GM12878 (cell line): Measurements from ENCODE around the gene LCORL. TPM values are rescaled to one million over a fixed set of nuclear protein-coding genes. Genes with fewer than 3 reads are reported as not detected.

Experiments used
- ATAC-seq: fragments of 200-7000 bp; cut with Tn5 transposase; 3 replicates; pipeline ENCODE4 v1.9.1; 2020; ENCODE audit warnings: mild to moderate bottlenecking, moderate library complexity
- BruUV-seq: library from RNA; stranded (reverse); fragments of 400-500 nt; replicated peaks from 2 replicates; lab custom pipeline; 2021; lab: Mats Ljungman, UMichigan
- CTCF ChIA-PET: fragments of 300-600 bp; sonication (Branson Sonifier 250); formaldehyde crosslinking; extraction: SDS; loops from one replicate; lab custom pipeline; 2021; ENCODE audit warnings: inconsistent platforms; lab: Yijun Ruan, JAX
- POLR2A ChIA-PET: fragments of 350-600 bp; formaldehyde crosslinking; extraction: SDS; loops from one replicate; lab custom pipeline; 2021; ENCODE audit warnings: inconsistent platforms; lab: Charles Lee
- RAD21 ChIA-PET: fragments of 300-600 bp; sonication (Branson Sonifier 250); formaldehyde crosslinking; loops from one replicate; lab custom pipeline; 2023; ENCODE audit warnings: antibody characterized with exemption; ENCODE audit not compliant: unreplicated experiment; lab: Charles Lee
- SMC1A ChIA-PET: fragments of 300-600 bp; sonication (Branson Sonifier 250); formaldehyde crosslinking; loops from one replicate; lab custom pipeline; 2023; ENCODE audit not compliant: unreplicated experiment, uncharacterized antibody; lab: Charles Lee
- DNase-seq: peaks from one replicate; pipeline ENCODE4 v3.0.0-alpha.2; 2011; ENCODE audit warnings: low read depth, low spot score
- FAIRE-seq: peaks from 3 replicates; lab custom pipeline; 2011; peaks lifted over from hg19 to GRCh38; lab: Jason Lieb, UNC
- H2AFZ ChIP-seq: 2 replicates; pipeline ENCODE4 v1.6.0; 2011; ENCODE audit warnings: low read depth, low read length, control low read depth; ENCODE audit not compliant: control insufficient read depth
- H3K27ac ChIP-seq: 2 replicates; pipeline ENCODE4 v1.5.1; 2011; ENCODE audit warnings: control low read depth; ENCODE audit not compliant: control insufficient read depth, insufficient read depth
- H3K27me3 ChIP-seq, 2 experiments: replicated peaks in 1 of 2; 2 replicates each; pipeline versions ENCODE4 v1.6.0 to v1.6.1; 2011; ENCODE audit warnings: low read length in 1 of 2; ENCODE audit not compliant: control insufficient read depth in 2 of 2, insufficient read depth in 2 of 2
- H3K36me3 ChIP-seq, 2 experiments: 2 replicates each; pipeline ENCODE4 v1.5.1; 2011; ENCODE audit warnings: low read length in 1 of 2; ENCODE audit not compliant: control insufficient read depth in 2 of 2, insufficient read depth in 2 of 2
- H3K4me1 ChIP-seq: 2 replicates; pipeline ENCODE4 v1.6.1; 2011; ENCODE audit warnings: mild to moderate bottlenecking, low read length, moderate library complexity, mixed read lengths; ENCODE audit not compliant: control insufficient read depth, insufficient read depth
- H3K4me2 ChIP-seq: 2 replicates; pipeline ENCODE4 v1.6.0; 2011; ENCODE audit warnings: control low read depth; ENCODE audit not compliant: control insufficient read depth, insufficient read depth
- H3K4me3 ChIP-seq: fragments of 200-600 bp; sonication (generic); 2 replicates; pipeline ENCODE4 v1.5.1; 2016
- H3K79me2 ChIP-seq: 2 replicates; pipeline ENCODE4 v1.6.0; 2011; ENCODE audit warnings: low read length; ENCODE audit not compliant: control insufficient read depth, insufficient read depth
- H3K9ac ChIP-seq: 2 replicates; pipeline ENCODE4 v1.8.0; 2011; ENCODE audit warnings: low read length, control low read depth, mixed read lengths; ENCODE audit not compliant: control insufficient read depth, insufficient read depth
- H3K9me3 ChIP-seq: replicated peaks from 3 replicates; pipeline ENCODE4 v1.5.1; 2011; ENCODE audit warnings: mild to moderate bottlenecking, low read length; ENCODE audit not compliant: control insufficient read depth, insufficient read depth
- H4K20me1 ChIP-seq: 2 replicates; pipeline ENCODE4 v1.6.0; 2011; ENCODE audit not compliant: control insufficient read depth, insufficient read depth
- CBX3 ChIP-seq: fragments of 200-600 bp; sonication (generic); IDR thresholded peaks from 2 replicates; pipeline ENCODE4 v1.6.1; 2016; ENCODE audit warnings: low read depth, borderline replicate concordance
- CHD2 ChIP-seq: IDR thresholded peaks from 2 replicates; pipeline ENCODE4 v1.6.1; 2011; ENCODE audit warnings: low read depth, low read length, improper control_type of control experiment, borderline replicate concordance
- KDM1A ChIP-seq: fragments of 200-600 bp; sonication (generic); IDR thresholded peaks from 2 replicates; pipeline ENCODE4 v1.6.1; 2016; ENCODE audit warnings: borderline replicate concordance
- NFYB ChIP-seq: IDR thresholded peaks from 2 replicates; pipeline ENCODE4 v1.6.1; 2011; ENCODE audit warnings: low read depth, mild to moderate bottlenecking, low read length, improper control_type of control experiment, moderate library complexity; ENCODE audit not compliant: insufficient read depth
- NR2F1 ChIP-seq: fragments of 450-650 bp; conservative IDR thresholded peaks from 2 replicates; pipeline ENCODE4 v1.6.1; 2017; ENCODE audit warnings: mild to moderate bottlenecking
- PAX8 ChIP-seq: fragments of 450-650 bp; IDR thresholded peaks from 2 replicates; pipeline ENCODE4 v1.6.1; 2017; ENCODE audit warnings: mild to moderate bottlenecking, moderate library complexity
- RAD21 ChIP-seq: IDR thresholded peaks from 2 replicates; pipeline ENCODE4 v1.6.1; 2011; ENCODE audit warnings: mild to moderate bottlenecking, low read depth, low read length, moderate library complexity; ENCODE audit not compliant: insufficient read depth
- WGBS: methylation state at CpG from one replicate; pipeline ENCODE4 v1.1.6; 2016; ENCODE audit warnings: low lambda C conversion rate; ENCODE audit not compliant: insufficient replicate concordance, insufficient coverage; ENCODE audit errors: missing lambda C conversion rate; 5-methylcytosine and 5-hydroxymethylcytosine counted together
- in situ Hi-C: fragments of 300-500 bp; cut with MboI; formaldehyde crosslinking; loops from 9 replicates; pipeline ENCODE4 v1.14.3; 2018; ENCODE audit warnings: mixed read lengths
- intact Hi-C: fragments of 100-400 bp; cut with micrococcal nuclease; formaldehyde crosslinking; loops from one replicate; pipeline ENCODE4 v1.14.2; 2022; ENCODE audit not compliant: unreplicated experiment
- polyA plus RNA-seq, 11 experiments: library from polyadenylated mRNA; depleted of rRNA in 4 of 11; unstranded in 6 of 11; stranded (reverse) in 5 of 11; fragments of >200 nt; fragmentation: Nextera tagmentation in 4 of 11; fragmentation: Illumina TruSeq in 1 of 11; extraction: Ambion mirVana in 4 of 11; extraction: Trizol in 1 of 11; gene quantifications; 1 replicate in 1 of 11; 2 replicates in 10 of 11; pipeline versions ENCODE4 v1.2.1 to v1.2.3, GENCODE V29; 2011 to 2016; ENCODE audit warnings: inconsistent platforms in 2 of 11, missing spikeins in 2 of 11, low read depth in 1 of 11
- total RNA-seq, 4 experiments: library from RNA; depleted of rRNA in 3 of 4; stranded (reverse); fragments of >200 nt in 3 of 4; fragmentation: Illumina TruSeq in 1 of 4; extraction: Trizol in 1 of 4; gene quantifications; 2 replicates each; pipeline versions ENCODE4 v1.2.1 to v1.2.3, GENCODE V29; 2013 to 2021
- TF ChIP-seq, protein P1 (sequence below): fragments of 450-650 bp; IDR thresholded peaks from 2 replicates; pipeline ENCODE4 v1.6.1; 2018; ENCODE audit warnings: borderline replicate concordance, mild to moderate bottlenecking; ENCODE audit not compliant: partially characterized antibody
- TF ChIP-seq, protein P2 (sequence below): fragments of 450-650 bp; IDR thresholded peaks from 2 replicates; pipeline ENCODE4 v1.6.1; 2017; ENCODE audit warnings: antibody characterized with exemption, mild to moderate bottlenecking, moderate library complexity

LCORL gene
- total and polyA plus RNA-seq, 10 of the 15 experiments (the other 5 are each of a cell fraction or from before 2014, with no cell fraction given) = 2.2 to 9.8 (median 5.9) TPM

DNA sequence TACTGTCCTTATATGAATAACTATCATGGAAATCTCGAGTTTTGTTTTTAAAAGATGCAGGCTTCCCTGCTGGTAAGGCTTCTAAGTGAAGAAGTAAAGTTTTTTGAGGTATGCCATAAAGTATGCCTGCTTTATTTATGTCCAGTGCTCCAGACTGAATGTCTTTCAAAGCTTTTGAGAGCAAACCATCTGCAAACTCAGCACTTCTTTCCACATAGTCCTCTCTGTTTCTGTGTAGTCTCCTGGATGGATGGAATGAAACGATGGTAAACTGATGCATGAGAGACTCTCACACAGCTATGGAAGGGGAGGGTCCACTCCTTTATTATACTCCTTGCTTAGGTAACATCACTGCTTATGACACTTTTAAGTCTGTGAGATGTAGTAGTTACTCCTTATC is 137.0 kb downstream of the LCORL start (continued):
- TF ChIP-seq, protein P1, sequence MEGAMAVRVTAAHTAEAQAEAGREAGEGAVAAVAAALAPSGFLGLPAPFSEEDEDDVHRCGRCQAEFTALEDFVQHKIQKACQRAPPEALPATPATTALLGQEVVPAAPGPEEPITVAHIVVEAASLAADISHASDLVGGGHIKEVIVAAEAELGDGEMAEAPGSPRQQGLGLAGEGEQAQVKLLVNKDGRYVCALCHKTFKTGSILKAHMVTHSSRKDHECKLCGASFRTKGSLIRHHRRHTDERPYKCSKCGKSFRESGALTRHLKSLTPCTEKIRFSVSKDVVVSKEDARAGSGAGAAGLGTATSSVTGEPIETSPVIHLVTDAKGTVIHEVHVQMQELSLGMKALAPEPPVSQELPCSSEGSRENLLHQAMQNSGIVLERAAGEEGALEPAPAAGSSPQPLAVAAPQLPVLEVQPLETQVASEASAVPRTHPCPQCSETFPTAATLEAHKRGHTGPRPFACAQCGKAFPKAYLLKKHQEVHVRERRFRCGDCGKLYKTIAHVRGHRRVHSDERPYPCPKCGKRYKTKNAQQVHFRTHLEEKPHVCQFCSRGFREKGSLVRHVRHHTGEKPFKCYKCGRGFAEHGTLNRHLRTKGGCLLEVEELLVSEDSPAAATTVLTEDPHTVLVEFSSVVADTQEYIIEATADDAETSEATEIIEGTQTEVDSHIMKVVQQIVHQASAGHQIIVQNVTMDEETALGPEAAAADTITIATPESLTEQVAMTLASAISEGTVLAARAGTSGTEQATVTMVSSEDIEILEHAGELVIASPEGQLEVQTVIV = no peak

DNA sequence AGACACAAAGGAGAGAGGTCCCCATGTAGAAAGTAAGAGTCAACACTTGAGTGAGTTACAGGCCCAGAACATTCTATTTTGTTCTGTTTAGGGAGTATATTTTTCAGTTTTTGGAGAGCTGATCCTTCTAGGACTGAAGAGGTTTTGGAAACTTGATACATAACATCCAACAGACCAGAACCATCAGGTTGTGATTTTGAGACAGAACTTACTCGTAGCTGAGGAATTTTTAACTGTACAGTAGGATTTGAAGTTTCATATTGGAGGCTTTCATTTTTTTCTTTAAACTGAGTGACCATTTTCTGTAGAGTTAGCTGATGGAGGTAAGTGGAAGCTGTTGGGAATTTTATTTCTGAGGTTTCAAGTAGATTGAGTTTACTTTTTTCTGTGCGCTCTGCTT is 137.5 kb downstream of the LCORL start:
- BruUV-seq = no TSS peak
- no peaks in the 10 kb centered on the region for H3K4me1 ChIP-seq
- no peak for TF ChIP-seq CBX3
- TF ChIP-seq, protein P2, sequence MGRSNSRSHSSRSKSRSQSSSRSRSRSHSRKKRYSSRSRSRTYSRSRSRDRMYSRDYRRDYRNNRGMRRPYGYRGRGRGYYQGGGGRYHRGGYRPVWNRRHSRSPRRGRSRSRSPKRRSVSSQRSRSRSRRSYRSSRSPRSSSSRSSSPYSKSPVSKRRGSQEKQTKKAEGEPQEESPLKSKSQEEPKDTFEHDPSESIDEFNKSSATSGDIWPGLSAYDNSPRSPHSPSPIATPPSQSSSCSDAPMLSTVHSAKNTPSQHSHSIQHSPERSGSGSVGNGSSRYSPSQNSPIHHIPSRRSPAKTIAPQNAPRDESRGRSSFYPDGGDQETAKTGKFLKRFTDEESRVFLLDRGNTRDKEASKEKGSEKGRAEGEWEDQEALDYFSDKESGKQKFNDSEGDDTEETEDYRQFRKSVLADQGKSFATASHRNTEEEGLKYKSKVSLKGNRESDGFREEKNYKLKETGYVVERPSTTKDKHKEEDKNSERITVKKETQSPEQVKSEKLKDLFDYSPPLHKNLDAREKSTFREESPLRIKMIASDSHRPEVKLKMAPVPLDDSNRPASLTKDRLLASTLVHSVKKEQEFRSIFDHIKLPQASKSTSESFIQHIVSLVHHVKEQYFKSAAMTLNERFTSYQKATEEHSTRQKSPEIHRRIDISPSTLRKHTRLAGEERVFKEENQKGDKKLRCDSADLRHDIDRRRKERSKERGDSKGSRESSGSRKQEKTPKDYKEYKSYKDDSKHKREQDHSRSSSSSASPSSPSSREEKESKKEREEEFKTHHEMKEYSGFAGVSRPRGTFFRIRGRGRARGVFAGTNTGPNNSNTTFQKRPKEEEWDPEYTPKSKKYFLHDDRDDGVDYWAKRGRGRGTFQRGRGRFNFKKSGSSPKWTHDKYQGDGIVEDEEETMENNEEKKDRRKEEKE = no peak
- no peak for TF ChIP-seq RAD21
- no peak for TF ChIP-seq PAX8
- TF ChIP-seq KDM1A = no peak
- TF ChIP-seq NR2F1 = no peak
- TF ChIP-seq CHD2 = no peak
- no peak for TF ChIP-seq NFYB
- TF ChIP-seq, all 136 proteins: peak for 0
- no peak overlapping the region for H3K4me2 ChIP-seq
- in situ Hi-C loops (no loop called here), intact Hi-C loops (no loop called here)
- FAIRE-seq = no peak
- no peaks in the 10 kb centered on the region for H4K20me1 ChIP-seq
- ATAC-seq = no peak
- H3K27ac ChIP-seq = no peak overlapping the region
- ChIA-PET POLR2A (no interaction called here), CTCF (interaction anchor here (1.5 kb wide), 1 partner anchor 484 kb away, joined by 3 read pairs; no protein-coding TSS in a partner anchor), RAD21 (no interaction called here), SMC1A (interaction anchor here (1.2 kb wide), 1 partner anchor 11 kb away, joined by 3 read pairs; no protein-coding TSS in a partner anchor)
- no peak overlapping the region for H3K4me3 ChIP-seq
- 98% methylated on average over 2 of the region's 2 CpGs for WGBS
- no peaks in the 10 kb centered on the region for H3K79me2 ChIP-seq
- H3K27me3 ChIP-seq = no peaks in the 10 kb centered on the region
- no peaks in the 10 kb centered on the region for H3K9me3 ChIP-seq
- no peak overlapping the region for H3K9ac ChIP-seq
- DNase-seq = no peak
- no peaks in the 10 kb centered on the region for H3K36me3 ChIP-seq
- H2AFZ ChIP-seq = no peak overlapping the region
